Astrocyte of the spinal cord (primary cell): ENCODE measurements around the gene CCDC141.

Source experiments
- DNase-seq: peaks from one replicate; pipeline ENCODE4 v3.0.0; 2011; ENCODE audit warnings: low read depth, low spot score
- H3K4me3 ChIP-seq: 2 replicates; pipeline ENCODE4 v1.5.1; 2011; ENCODE audit warnings: low read depth, mild to moderate bottlenecking, low read length, moderate library complexity
- in situ Hi-C: cut with HindIII; loops from 2 replicates; pipeline ENCODE4 v1.10.0; 2017; ENCODE audit warnings: low sequenced_read_pairs
- TF ChIP-seq, protein P1 (sequence below): IDR thresholded peaks from 2 replicates; pipeline ENCODE4 v1.5.1; 2012; ENCODE audit warnings: low read depth, mild to moderate bottlenecking, low read length, inconsistent platforms

Gene CCDC141

DNA sequence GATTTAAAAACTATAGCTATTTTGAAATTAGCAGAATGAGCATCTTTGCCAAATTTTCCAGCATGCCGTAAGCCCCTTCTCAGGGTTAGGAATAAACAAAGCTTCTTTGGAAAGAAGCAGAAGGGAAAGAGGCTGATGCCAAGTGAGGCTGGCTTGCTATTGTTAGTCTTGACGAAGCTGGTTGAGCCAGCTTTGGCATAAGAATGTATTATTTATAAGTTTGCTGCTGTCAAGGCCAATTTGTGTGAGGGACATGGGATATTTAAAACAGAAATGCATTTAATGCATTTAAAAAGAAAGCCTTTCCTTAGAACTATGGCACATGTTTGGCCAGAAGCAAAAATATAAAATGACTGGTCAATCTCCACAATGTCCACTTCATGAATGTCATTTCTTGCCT lies 190.2 kb downstream of the CCDC141 start:
- in situ Hi-C loops = no loop called here
- no peak overlapping the region for H3K4me3 ChIP-seq
- no peak for DNase-seq
- TF ChIP-seq, protein P1, sequence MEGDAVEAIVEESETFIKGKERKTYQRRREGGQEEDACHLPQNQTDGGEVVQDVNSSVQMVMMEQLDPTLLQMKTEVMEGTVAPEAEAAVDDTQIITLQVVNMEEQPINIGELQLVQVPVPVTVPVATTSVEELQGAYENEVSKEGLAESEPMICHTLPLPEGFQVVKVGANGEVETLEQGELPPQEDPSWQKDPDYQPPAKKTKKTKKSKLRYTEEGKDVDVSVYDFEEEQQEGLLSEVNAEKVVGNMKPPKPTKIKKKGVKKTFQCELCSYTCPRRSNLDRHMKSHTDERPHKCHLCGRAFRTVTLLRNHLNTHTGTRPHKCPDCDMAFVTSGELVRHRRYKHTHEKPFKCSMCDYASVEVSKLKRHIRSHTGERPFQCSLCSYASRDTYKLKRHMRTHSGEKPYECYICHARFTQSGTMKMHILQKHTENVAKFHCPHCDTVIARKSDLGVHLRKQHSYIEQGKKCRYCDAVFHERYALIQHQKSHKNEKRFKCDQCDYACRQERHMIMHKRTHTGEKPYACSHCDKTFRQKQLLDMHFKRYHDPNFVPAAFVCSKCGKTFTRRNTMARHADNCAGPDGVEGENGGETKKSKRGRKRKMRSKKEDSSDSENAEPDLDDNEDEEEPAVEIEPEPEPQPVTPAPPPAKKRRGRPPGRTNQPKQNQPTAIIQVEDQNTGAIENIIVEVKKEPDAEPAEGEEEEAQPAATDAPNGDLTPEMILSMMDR = no peak

DNA sequence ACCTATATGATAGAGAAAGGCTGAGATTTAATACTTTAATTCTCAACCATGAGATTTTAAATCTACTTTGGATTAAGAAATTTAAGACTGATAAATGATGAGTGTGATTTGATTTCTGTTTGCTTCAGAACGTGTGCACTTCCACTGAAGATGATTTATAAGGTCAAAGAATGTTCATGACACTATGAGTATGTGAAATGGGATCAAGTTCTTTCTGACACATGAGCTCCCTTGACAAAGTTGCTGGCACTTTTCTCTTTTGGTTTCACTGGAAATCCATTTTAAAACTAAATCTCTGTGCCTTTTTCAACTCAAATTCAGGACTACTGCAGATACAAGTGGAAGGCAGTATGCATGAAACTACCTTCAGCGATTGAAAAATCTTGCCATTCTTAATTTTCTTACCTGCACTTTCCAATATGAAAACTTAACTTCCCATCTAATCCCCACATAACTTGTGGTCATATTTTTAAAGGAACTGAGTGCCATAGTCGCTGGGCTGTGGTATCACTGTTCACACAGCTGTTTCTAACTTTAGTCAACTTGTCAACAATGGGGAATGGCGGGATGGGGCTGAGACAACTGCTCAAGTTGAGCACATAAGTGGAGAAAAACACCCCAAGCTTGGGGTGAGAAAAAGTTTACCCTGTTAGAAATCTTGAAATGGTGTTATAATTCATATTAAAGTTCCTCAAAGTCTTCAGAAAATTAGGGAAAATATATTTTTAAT lies 190.9 kb downstream of the CCDC141 start:
- TF ChIP-seq, protein P1 = no peak
- no peak overlapping the region for H3K4me3 ChIP-seq
- in situ Hi-C loops = no loop called here
- DNase-seq = no peak

GRCh38 chr2:178855151-178855550 lies 194.8 kb downstream of the CCDC141 start:
- no peak for DNase-seq

DNA sequence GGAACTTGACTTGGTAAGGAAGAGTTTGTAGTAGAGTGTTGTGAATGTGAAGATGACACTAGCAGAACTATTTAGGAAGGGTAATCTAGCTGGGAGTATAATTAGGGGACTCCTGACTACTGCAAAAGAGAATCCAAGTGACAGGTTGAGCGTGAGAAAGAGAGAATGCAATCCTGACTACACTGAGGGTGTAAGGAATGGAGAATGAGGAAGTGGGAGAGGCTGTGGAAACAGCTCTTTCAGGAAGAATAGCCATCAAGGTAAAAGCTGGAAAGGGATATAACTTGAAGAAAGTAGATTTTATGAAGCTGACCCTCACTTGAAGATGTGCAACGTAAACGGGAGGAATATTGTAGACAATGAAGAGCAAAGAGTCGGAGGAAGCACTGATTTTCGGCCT lies 201.6 kb downstream of the CCDC141 start:
- no peak for DNase-seq
- no peak overlapping the region for H3K4me3 ChIP-seq
- in situ Hi-C loops = no loop called here
- TF ChIP-seq, protein P1 = no peak

More at GRCh38 chr2:178855151-178855550, 194.8 kb downstream of the CCDC141 start:
- TF ChIP-seq, protein P1 = no peak
- in situ Hi-C loops = no loop called here
- H3K4me3 ChIP-seq = no peak overlapping the region

- in situ Hi-C loops = no loop called here
- TF ChIP-seq, protein P1 = no peak
- peak; percentile 19 for DNase-seq
- no peak overlapping the region for H3K4me3 ChIP-seq
Measured at GRCh38 chr2:178846458-178846802, 203.5 kb downstream of the CCDC141 start.

- DNase-seq = peak; percentile 81
- TF ChIP-seq, protein P1 = no peak
- H3K4me3 ChIP-seq = no peak overlapping the region
- in situ Hi-C loops = no loop called here
Measured at GRCh38 chr2:178845566-178846457, 204.1 kb downstream of the CCDC141 start.
